ENCODE data around the gene TC2N.
A peak's percentile ranks its signal among the peaks of the same experiment; 100 is the strongest.
"Not testable (repeated sequence)": the region's sequence is repeated elsewhere in the genome, so short reads cannot be mapped to it uniquely, and the experiment has no call there.

TC2N gene

GRCh38 chr14:91862417-91862816, 4.9 kb downstream of the TC2N start:
- Mint-ChIP-seq H3K4me3 (peak overlapping the region; percentile 76), H3K36me3 (peaks cover 28% of the 10 kb centered on the region), H3K9me3 (no peaks in the 10 kb centered on the region), H3K27ac (peak overlapping the region; percentile 96), H3K4me1 (peaks cover 87% of the 10 kb centered on the region)
- no peak for DNase-seq (ENCODE audit: low spot score in 2 of 2)
- ATAC-seq: no peak

GRCh38 chr14:91861091-91861490, 6.2 kb downstream of the TC2N start:
- Mint-ChIP-seq H3K27ac (peak overlapping the region; percentile 96), H3K4me3 (peak overlapping the region; percentile 76), H3K9me3 (no peaks in the 10 kb centered on the region), H3K4me1 (peaks cover 81% of the 10 kb centered on the region), H3K36me3 (peaks cover 23% of the 10 kb centered on the region)
- no peak for ATAC-seq
- DNase-seq (ENCODE audit: low spot score in 2 of 2): no peak

DNA sequence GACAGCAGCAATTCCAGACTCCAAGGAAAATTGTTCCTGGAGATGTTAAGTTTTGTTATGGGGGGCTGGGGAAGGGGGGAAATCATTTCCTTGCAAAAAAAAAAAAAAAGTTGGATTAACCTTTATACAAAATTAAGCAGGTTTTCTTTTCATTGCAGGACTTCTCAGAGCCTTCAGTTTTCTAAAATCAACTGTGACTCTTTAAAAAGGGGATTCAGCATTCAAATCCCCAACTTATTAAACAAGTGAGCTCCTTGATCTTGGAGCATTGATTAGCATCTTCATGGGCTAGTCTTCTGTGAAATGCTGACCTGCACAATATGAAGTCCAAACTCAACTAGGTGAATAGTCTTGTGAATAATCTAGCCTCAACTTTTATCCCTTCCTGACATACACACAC, 7.1 kb downstream of the TC2N start:
- no peaks in the 10 kb centered on the region for H3K9me3 Mint-ChIP-seq
- H3K4me1 Mint-ChIP-seq: peaks cover 85% of the 10 kb centered on the region
- peaks cover 23% of the 10 kb centered on the region for H3K36me3 Mint-ChIP-seq
- ATAC-seq: no peak
- DNase-seq (ENCODE audit: low spot score in 2 of 2): no peak
- H3K4me3 Mint-ChIP-seq: no peak overlapping the region
- no peak overlapping the region for H3K27ac Mint-ChIP-seq

DNA sequence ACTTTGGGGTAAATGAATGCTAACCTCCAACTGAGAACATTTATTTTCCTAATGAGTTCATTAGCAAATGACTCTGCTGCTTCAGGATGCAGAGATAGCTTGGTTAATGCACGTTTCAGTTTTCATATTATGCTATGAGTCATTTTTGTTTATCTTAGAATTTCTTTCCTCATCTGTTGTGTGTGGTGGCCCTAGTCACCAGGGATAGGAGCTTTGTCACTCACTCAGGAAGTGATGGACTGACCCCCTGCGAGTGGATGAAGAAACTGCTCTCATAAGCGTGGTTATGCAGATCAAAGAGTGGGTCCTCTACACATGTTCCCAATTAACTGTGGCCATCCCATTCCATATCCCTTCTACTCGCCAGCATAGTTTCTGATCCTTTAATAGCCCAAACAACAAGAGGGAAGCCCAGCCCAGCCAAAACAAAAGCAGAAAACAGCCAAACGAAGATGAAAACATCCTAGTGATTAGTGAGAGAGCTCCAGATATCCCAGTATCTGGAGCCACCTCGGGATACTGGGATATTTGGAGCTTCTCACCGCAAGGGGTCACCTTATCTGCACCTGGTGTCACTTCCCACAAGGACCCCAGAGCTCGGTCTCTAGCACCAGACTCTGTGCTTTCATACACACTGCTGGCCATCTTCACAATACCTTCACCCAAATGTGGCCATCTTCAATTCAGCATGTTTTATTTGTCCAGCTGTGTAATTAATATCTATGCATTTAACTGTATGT, 8.6 kb downstream of the TC2N start:
- Mint-ChIP-seq H3K9me3 (no peaks in the 10 kb centered on the region), H3K27ac (peak overlapping the region; percentile 91), H3K4me1 (peaks cover 85% of the 10 kb centered on the region), H3K36me3 (peaks cover 21% of the 10 kb centered on the region), H3K4me3 (peak overlapping the region; percentile 59)
- ATAC-seq (peak; percentile 96), DNase-seq (ENCODE audit: low spot score in 2 of 2) (no peak)

DNA sequence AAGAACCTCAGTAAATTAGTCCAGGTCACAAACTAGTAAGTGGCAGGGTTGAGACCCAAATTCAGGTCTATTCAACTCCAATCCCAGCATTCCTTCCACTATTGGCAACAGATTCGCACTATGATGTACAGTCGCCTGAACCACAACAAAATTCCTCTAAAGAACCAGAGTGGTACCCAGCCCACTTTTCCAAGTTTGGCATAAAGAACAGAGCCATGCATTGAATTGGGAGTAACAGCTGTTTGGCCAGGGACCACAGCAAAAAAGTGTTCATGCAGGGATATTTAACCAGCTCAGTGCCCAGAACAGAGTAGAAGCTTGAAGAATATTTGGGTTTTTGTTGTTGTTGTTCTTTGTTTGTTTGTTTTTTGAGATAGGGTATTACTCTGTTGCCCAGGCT, 9.7 kb downstream of the TC2N start:
- peaks cover 17% of the 10 kb centered on the region for H3K36me3 Mint-ChIP-seq
- H3K9me3 Mint-ChIP-seq: no peaks in the 10 kb centered on the region
- peaks cover 82% of the 10 kb centered on the region for H3K4me1 Mint-ChIP-seq
- no peak for DNase-seq (ENCODE audit: low spot score in 2 of 2)
- no peak for ATAC-seq
- no peak overlapping the region for H3K4me3 Mint-ChIP-seq
- peak overlapping the region; percentile 91 for H3K27ac Mint-ChIP-seq

DNA sequence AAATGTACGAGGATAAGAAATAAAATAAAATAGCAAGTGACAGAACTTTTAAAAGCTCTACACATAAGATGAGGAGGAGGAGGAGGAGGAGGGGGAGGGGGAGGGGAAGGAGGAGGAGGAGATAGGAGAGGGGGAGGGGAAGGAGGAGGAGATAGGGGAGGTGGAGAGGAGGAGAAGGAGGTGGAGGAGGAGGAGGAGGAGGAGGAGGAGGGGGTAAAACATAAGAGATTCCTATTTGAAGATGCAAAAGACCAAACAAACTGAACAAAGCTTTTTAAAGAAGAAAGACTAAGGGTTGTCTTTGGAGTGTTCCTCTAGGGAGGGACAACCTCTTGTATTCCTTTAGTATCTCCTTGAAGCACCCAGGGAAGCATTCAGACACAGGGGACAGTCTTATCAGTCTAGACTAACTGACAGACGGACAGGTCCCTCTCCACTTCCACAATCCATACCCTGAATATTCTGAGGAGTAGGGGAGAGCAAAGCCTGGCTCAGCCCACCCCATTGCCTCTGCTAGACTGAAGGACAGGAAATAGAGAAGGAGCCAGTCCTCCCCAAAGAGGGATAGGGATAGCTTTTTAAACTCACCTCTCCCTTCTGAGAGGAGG, 12.9 kb downstream of the TC2N start:
- ATAC-seq: no peak

DNA sequence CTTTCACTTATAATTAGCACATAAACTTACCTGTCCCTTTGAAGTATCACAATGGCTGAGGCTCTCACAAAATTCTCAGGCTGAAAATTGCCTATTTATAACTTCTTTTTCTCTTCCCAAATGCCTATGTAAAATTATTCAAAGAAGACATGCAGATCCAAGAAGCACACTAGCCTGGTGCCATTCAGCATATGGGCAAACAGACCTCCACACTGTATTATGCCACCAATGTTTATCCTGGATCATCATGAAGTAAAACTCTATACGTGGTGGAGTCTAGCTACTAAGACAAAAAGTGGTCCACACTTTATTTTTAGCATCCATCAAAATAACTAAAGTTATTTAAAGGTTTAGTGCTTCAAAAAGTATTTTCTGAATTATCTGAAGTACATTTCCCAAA, 15.8 kb downstream of the TC2N start:
- Mint-ChIP-seq H3K4me1 (peaks cover 55% of the 10 kb centered on the region), H3K9me3 (no peaks in the 10 kb centered on the region), H3K27ac (peak overlapping the region; percentile 30), H3K36me3 (no peaks in the 10 kb centered on the region), H3K4me3 (no peak overlapping the region)
- ATAC-seq (no peak), DNase-seq (ENCODE audit: low spot score in 2 of 2) (no peak)

More for the DNA sequence above, 12.9 kb downstream of the TC2N start:
- Mint-ChIP-seq H3K4me1 (peaks cover 64% of the 10 kb centered on the region), H3K27ac (peak overlapping the region; percentile 70), H3K9me3 (no peaks in the 10 kb centered on the region), H3K4me3 (peak overlapping the region; percentile 2), H3K36me3 (peaks cover 6% of the 10 kb centered on the region)
- no peak for DNase-seq (ENCODE audit: low spot score in 2 of 2)

DNA sequence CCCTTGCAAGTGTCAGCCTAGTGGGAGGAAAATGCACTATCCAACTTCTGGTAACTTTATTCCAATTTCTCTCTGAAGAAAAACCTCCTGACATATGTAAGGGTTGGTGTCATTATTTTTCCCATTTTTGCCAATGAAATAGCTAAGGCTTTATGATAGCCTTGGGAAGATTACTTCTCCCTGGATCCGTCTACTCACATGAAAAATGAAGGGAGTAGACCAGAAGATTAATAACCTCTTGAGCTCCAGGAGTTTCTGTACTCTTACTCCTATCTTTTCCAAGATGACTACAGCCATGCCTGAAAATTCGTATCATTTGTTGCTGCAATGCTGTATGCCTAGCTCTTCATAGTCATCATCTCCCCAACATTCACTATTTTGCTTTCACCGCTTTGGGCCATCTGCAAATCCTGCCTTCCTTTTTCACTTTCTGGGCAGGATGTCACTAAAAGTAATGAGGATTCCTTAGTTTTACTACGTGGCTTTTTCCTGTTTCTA, 18.8 kb downstream of the TC2N start:
- ATAC-seq: no peak
- DNase-seq (ENCODE audit: low spot score in 2 of 2): no peak
- Mint-ChIP-seq H3K4me3 (no peak overlapping the region), H3K27ac (no peak overlapping the region), H3K36me3 (no peaks in the 10 kb centered on the region), H3K4me1 (peaks cover 42% of the 10 kb centered on the region), H3K9me3 (no peaks in the 10 kb centered on the region)

DNA sequence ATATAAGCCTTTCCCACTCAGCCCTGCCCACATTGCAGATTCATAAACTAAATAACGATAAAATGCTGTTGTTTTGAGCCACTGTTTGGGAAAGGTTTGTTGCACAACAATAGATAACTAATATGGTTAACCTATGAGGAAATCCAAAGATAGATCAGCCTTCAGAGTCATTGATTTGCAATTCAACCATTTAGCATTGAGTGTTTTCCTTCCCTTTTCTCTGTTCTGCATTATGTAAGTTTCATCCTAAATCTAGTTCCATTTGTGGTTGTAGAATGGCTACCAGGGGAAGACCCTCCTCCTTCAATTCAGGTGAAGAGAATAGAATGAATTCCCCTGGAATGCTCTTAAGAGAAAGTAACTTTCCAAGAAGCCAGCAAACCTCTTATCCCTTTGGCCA, 19.6 kb downstream of the TC2N start:
- H3K4me3 Mint-ChIP-seq: no peak overlapping the region
- H3K4me1 Mint-ChIP-seq: peaks cover 40% of the 10 kb centered on the region
- ATAC-seq (no peak), DNase-seq (ENCODE audit: low spot score in 2 of 2) (peak in 1 of 2 donors; percentile 2)
- no peaks in the 10 kb centered on the region for H3K9me3 Mint-ChIP-seq
- no peak overlapping the region for H3K27ac Mint-ChIP-seq
- no peaks in the 10 kb centered on the region for H3K36me3 Mint-ChIP-seq

- Mint-ChIP-seq H3K27ac (no peak overlapping the region), H3K36me3 (no peaks in the 10 kb centered on the region), H3K9me3 (no peaks in the 10 kb centered on the region), H3K4me3 (no peak overlapping the region), H3K4me1 (peaks cover 47% of the 10 kb centered on the region)
- DNase-seq (ENCODE audit: low spot score in 2 of 2) (no peak), ATAC-seq (no peak)
Measured at GRCh38 chr14:91845652-91846051, 21.7 kb downstream of the TC2N start.

DNA sequence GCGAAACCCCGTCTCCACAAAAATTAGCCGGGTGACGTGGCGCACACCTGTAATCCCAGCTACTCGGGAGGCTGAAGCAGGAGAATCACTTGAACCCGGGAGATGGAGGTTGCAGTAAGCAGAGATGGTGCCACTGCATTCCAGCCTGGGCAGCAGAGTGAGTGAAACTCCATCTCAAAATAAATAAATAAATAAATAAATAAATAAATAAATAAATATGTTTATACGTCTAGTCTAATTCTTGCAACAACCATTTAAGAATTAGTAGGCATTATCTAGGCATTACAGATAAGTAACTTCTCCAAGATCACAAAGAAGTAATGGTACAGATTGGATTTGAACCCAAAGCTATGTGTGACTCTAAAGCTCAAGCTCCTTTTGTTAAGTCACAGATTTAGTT, 22.3 kb downstream of the TC2N start:
- DNase-seq (ENCODE audit: low spot score in 2 of 2); H3K9me3 Mint-ChIP-seq; ATAC-seq; H3K4me3 Mint-ChIP-seq; H3K27ac Mint-ChIP-seq; H3K36me3 Mint-ChIP-seq: not testable (repeated sequence)
- H3K4me1 Mint-ChIP-seq: peaks cover 53% of the 10 kb centered on the region

DNA sequence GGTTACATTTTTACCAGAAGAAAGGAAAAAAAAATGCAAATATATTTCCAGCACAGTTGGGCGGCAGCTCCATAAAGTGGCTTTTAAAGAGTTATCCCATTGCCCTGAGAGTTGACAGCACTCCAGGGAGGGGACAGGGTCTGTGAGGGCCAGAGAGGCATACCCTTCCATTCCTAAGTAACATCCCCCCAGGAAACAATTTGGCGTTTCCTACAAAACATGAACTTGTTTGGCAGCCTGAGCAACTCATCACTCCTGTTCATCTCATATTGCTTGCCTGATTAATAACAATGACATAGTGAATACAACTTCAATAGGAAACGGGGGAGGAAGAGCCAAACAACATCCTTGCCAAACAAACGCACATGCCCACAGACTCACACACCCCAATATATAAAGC, 23.3 kb downstream of the TC2N start:
- H3K4me3 Mint-ChIP-seq: no peak overlapping the region
- peaks cover 57% of the 10 kb centered on the region for H3K4me1 Mint-ChIP-seq
- H3K36me3 Mint-ChIP-seq: no peaks in the 10 kb centered on the region
- ATAC-seq (no peak), DNase-seq (ENCODE audit: low spot score in 2 of 2) (no peak)
- H3K27ac Mint-ChIP-seq: peak overlapping the region; percentile 63
- no peaks in the 10 kb centered on the region for H3K9me3 Mint-ChIP-seq

DNA sequence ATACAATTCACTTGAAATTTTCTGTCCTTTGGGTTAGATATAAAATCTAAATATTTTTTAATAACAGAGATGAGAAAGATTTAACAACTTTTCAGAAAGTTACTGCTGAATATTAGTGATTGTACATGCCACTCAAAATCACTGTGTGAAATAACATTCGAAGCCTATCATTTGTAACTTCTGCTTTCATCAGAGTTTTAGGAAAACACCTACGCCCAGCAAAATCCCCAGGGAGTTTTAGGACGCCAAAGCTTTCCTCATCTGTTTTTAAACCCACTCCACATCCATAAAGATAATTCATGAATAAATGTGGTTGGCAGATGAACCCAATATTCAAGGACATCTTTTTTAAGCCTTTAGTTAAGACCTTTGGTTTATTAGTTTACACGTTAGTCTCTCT, 23.9 kb downstream of the TC2N start:
- Mint-ChIP-seq H3K27ac (peak overlapping the region; percentile 63), H3K9me3 (no peaks in the 10 kb centered on the region), H3K36me3 (no peaks in the 10 kb centered on the region), H3K4me1 (peaks cover 52% of the 10 kb centered on the region), H3K4me3 (no peak overlapping the region)
- no peak for ATAC-seq
- no peak for DNase-seq (ENCODE audit: low spot score in 2 of 2)

- Mint-ChIP-seq H3K4me1 (peaks cover 49% of the 10 kb centered on the region), H3K9me3 (no peaks in the 10 kb centered on the region), H3K4me3 (no peak overlapping the region), H3K27ac (peak overlapping the region; percentile 6), H3K36me3 (no peaks in the 10 kb centered on the region)
- no peak for ATAC-seq
- DNase-seq (ENCODE audit: low spot score in 2 of 2): no peak
Measured at GRCh38 chr14:91841065-91841464, 26.3 kb downstream of the TC2N start.

DNA sequence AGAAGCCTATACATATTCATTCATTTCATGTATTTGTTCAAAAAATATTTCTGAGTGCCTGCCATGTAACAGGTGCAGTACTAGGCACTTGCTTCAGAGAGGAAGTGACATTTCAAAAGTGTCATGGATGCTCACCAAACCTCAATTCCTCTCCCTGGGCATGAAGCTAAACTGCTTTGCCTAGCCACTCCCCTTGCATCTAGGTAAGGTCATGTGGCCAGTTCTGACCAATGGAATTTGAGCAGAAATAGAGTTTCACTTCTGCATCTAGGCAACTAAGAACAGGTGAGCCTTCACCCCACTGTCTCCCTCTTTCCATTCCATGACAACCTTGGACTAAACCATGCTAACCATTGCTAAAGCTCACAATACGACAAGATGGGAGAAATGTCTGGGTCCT, 27.6 kb downstream of the TC2N start:
- H3K27ac Mint-ChIP-seq: peak overlapping the region; percentile 6
- ATAC-seq (no peak), DNase-seq (ENCODE audit: low spot score in 2 of 2) (no peak)
- peaks cover 55% of the 10 kb centered on the region for H3K4me1 Mint-ChIP-seq
- no peaks in the 10 kb centered on the region for H3K9me3 Mint-ChIP-seq
- no peaks in the 10 kb centered on the region for H3K36me3 Mint-ChIP-seq
- H3K4me3 Mint-ChIP-seq: no peak overlapping the region

- DNase-seq (ENCODE audit: low spot score in 2 of 2) (no peak), ATAC-seq (no peak)
- Mint-ChIP-seq H3K9me3 (no peaks in the 10 kb centered on the region), H3K4me1 (peaks cover 55% of the 10 kb centered on the region), H3K27ac (peak overlapping the region; percentile 85), H3K36me3 (no peaks in the 10 kb centered on the region), H3K4me3 (peak overlapping the region; percentile 84)
Measured at GRCh38 chr14:91837076-91837475, 30.3 kb downstream of the TC2N start.

Measured in stimulated activated effector memory CD8-positive, alpha-beta T cell treated with anti-CD3 and anti-CD28 coated beads, Interleukin-12 subunit alpha, Interleukin-12 subunit beta, amount 100 ng/mL, for 72 hours (primary cell).